HG03097 (cell line): ENCODE measurements around the gene GABARAP.

ENCODE experiments used
- ATAC-seq: cut with Tn5 transposase; IDR thresholded peaks from one replicate; pipeline ENCODE4 v1.9.1; 2021; ENCODE audit not compliant: unreplicated experiment, low FRiP score

The GABARAP gene

GRCh38 chr17:7241783-7242716, at the start of gene GABARAP:
Gene GABARAP, minus strand, starts transcription at chr17:7242449. Its CDS starts 119 bp downstream, at chr17:7242330.
- peak; percentile 35 for ATAC-seq

GRCh38 chr17:7290685-7291084, 48.4 kb upstream of the GABARAP start:
- no peak for ATAC-seq

GRCh38 chr17:7290166-7290565, 47.9 kb upstream of the GABARAP start:
- ATAC-seq: no peak

GRCh38 chr17:7289256-7290032, 47.2 kb upstream of the GABARAP start:
- no peak for ATAC-seq

GRCh38 chr17:7285679-7286078, 43.4 kb upstream of the GABARAP start:
- no peak for ATAC-seq

GRCh38 chr17:7284911-7285310, 42.7 kb upstream of the GABARAP start:
- no peak for ATAC-seq

GRCh38 chr17:7283471-7284216, 41.4 kb upstream of the GABARAP start:
- no peak for ATAC-seq

- no peak for ATAC-seq
Measured at GRCh38 chr17:7282752-7283321, 40.6 kb upstream of the GABARAP start.

GRCh38 chr17:7281953-7282751, 39.9 kb upstream of the GABARAP start:
- ATAC-seq: no peak

GRCh38 chr17:7281074-7281952, 39.1 kb upstream of the GABARAP start, which contains the start of gene SLC2A4:
Gene SLC2A4, plus strand, starts transcription at chr17:7281718. Its CDS starts 217 bp downstream, at chr17:7281935.
- ATAC-seq: no peak

- ATAC-seq: peak; percentile 51
Measured at GRCh38 chr17:7280519-7281073, 38.3 kb upstream of the GABARAP start.

- no peak for ATAC-seq
Measured at GRCh38 chr17:7279448-7279847, 37.2 kb upstream of the GABARAP start.

GRCh38 chr17:7266784-7267183, 24.5 kb upstream of the GABARAP start:
- ATAC-seq: no peak

- ATAC-seq: no peak
Measured at GRCh38 chr17:7263801-7264078, 21.5 kb upstream of the GABARAP start.

- no peak for ATAC-seq
Measured at GRCh38 chr17:7262935-7263800, 20.9 kb upstream of the GABARAP start.

GRCh38 chr17:7262192-7262934, 20.1 kb upstream of the GABARAP start, which contains the start of gene CLDN7:
Gene CLDN7, minus strand, starts transcription at chr17:7262478. Its CDS starts 435 bp downstream, at chr17:7262043.
- ATAC-seq: no peak
